Measurements from ENCODE around the gene ITIH4. TPM values are rescaled to one million over a fixed set of nuclear protein-coding genes. Genes with fewer than 3 reads are reported as not detected.

The ITIH4 gene
- total RNA-seq, 4 donors from 2014 or later = 3.9 to 8.6 (median 7.5) TPM

DNA sequence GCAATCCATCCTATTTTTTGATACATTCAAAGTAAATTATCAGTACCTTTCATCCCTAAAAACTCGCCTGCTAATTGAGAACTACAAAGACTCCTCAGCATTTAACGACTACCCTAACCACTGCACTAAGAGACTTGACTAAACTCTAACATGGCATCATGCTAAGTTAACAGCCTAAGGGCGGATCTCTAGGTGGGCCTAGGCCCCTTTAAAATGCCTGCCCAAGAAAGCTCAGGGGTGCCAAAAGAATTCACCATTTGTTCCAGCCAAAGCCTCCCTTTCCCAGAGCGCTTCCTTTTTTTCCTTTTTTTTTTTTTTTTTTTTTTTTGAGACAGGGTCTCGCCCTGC, 59.2 kb downstream of the ITIH4 start:
- peak overlapping the region in 2 of 3 donors; percentile 46 to 60 for H3K27ac ChIP-seq
- intact Hi-C loops (cut with DNase I) = no loop called here
- H3K4me1 ChIP-seq = peaks cover 12% of the 10 kb centered on the region in 2 donors
- H3K36me3 ChIP-seq = peaks cover 0 to 1% of the 10 kb centered on the region in 2 donors
- no peaks in the 10 kb centered on the region for H3K27me3 ChIP-seq
- H3K9me3 ChIP-seq = no peaks in the 10 kb centered on the region
- peak overlapping the region in 2 of 3 donors; percentile 86 to 87 for H3K4me3 ChIP-seq (replicated peaks in 1 of 3)
- WGBS, 2 donors = 54 to 57% methylated on average over 5 of the region's 5 CpGs
- TF ChIP-seq CTCF (IDR thresholded peaks at IDR 0.05) = no peak
- TF ChIP-seq POLR2A (IDR thresholded peaks at IDR 0.05) = no peak
- DNase-seq = no peak

- Histone ChIP-seq H3K27me3 (no peaks in the 10 kb centered on the region), H3K9me3 (no peaks in the 10 kb centered on the region), H3K4me1 (peaks cover 12% of the 10 kb centered on the region in 2 donors), H3K36me3 (peaks cover 5 to 7% of the 10 kb centered on the region in 2 donors), H3K27ac (peak within 1 kb of the TSS; percentile 24 to 60 (median 46)), H3K4me3 (replicated peaks in 1 of 3) (peak within 1 kb of the TSS; percentile 51 to 87 (median 86))
- intact Hi-C loops (cut with DNase I) = no loop called here
- TF ChIP-seq CTCF (IDR thresholded peaks at IDR 0.05) (peak in 1 of 6 experiments; percentile 22), POLR2A (IDR thresholded peaks at IDR 0.05) (peak in 1 of 2 donors; percentile 80)
- 1% methylated on average over 26 to 40 of the region's 67 CpGs for WGBS, 2 donors
- DNase-seq = peak; percentile 93 to 95
Measured at GRCh38 chr3:52770496-52771333, 59.8 kb downstream of the ITIH4 start, which contains the start of gene NEK4. TSS of gene NEK4 (minus strand) at chr3:52770940. CDS start at chr3:52770746, 194 bp downstream.

- H3K27me3 ChIP-seq = no peaks in the 10 kb centered on the region
- TF ChIP-seq POLR2A (IDR thresholded peaks at IDR 0.05) (no peak), CTCF (IDR thresholded peaks at IDR 0.05) (no peak)
- peaks cover 12 to 15% of the 10 kb centered on the region in 2 donors for H3K36me3 ChIP-seq
- intact Hi-C loops (cut with DNase I) = no loop called here
- WGBS, 2 donors = 17 to 19% methylated on average over 13 of the region's 13 CpGs
- H3K9me3 ChIP-seq = no peaks in the 10 kb centered on the region
- H3K4me3 ChIP-seq (replicated peaks in 1 of 3) = peak overlapping the region in 2 of 3 donors; percentile 86 to 87
- H3K27ac ChIP-seq = peak overlapping the region in 1 of 3 donors; percentile 60
- peaks cover 12% of the 10 kb centered on the region in 2 donors for H3K4me1 ChIP-seq
- DNase-seq = no peak
Measured at GRCh38 chr3:52769786-52770455, 60.6 kb downstream of the ITIH4 start.

DNA sequence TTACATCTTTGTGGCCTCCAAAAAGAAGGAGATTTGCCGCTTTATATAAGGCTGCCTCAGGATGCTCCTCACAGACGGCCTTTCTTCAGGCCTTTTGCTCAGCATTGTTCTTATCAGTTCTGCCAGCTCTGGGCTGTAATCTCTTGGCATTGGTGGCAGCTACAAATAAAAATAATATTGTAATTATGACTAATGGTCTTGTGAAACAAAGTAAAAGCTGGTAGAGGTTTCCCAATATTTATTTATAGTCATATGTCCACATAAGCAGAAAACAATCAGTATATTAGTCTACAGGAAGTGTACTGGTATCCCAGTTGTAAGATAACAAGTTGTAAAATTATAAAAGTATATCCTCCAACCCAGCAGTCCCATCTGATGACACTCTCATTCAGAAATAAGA, 67.0 kb downstream of the ITIH4 start:
- no peak overlapping the region for H3K4me3 ChIP-seq (replicated peaks in 1 of 3)
- no peaks in the 10 kb centered on the region for H3K27me3 ChIP-seq
- whole genome bisulfite sequencing, 2 donors = 91 to 97% methylated on average over 2 of the region's 2 CpGs
- intact Hi-C loops (cut with DNase I) = no loop called here
- no peak for DNase-seq
- no peaks in the 10 kb centered on the region for H3K4me1 ChIP-seq
- H3K27ac ChIP-seq = no peak overlapping the region
- H3K36me3 ChIP-seq = peaks cover 36 to 60% of the 10 kb centered on the region in 2 donors
- no peaks in the 10 kb centered on the region for H3K9me3 ChIP-seq
- TF ChIP-seq CTCF (IDR thresholded peaks at IDR 0.05) = no peak
- TF ChIP-seq POLR2A (IDR thresholded peaks at IDR 0.05) = no peak

Small RNA genes within 50 kb of the gene (microRNA-seq; reads per million reads assigned to microRNA genes)
- not detected for gene MIR8064

Small RNA genes within 50 kb of the gene (small RNA-seq; reads per million reads assigned to genes)
- gene MIR8064 = not detected
- not detected for gene MUSTN1

Other genes with a start within 250 kb of the ITIH4 start
- gene PBRM1, start 144.8 kb downstream of the ITIH4 start, total RNA-seq = 100 to 1,000 TPM; 111 to 165 (median 125) TPM
- 10 to 100 TPM; 39.2 to 68.4 (median 41.7) TPM for gene GNL3, start 144.6 kb downstream of the ITIH4 start, total RNA-seq
- 100 to 1,000 TPM in 3 of 4 donors, 10 to 100 TPM in 1; 97.8 to 145 (median 107) TPM for gene GLT8D1, start 124.9 kb downstream of the ITIH4 start, total RNA-seq
- 100 to 1,000 TPM; 134 to 263 (median 185) TPM for gene SPCS1, start 124.6 kb downstream of the ITIH4 start, total RNA-seq
- gene NEK4, start 59.7 kb downstream of the ITIH4 start, total RNA-seq = 10 to 100 TPM; 36.7 to 65.6 (median 41.8) TPM
- gene ITIH1, start 53.1 kb downstream of the ITIH4 start, total RNA-seq = not detected
- 10 to 100 TPM in 1 of 4 donors, 1 to 10 TPM in 2, under 1 TPM in 1; 0.89 to 12.8 (median 1.4) TPM for gene ITIH3, start 35.9 kb downstream of the ITIH4 start, total RNA-seq
- gene MUSTN1, start 4.3 kb upstream of the ITIH4 start, total RNA-seq = 1 to 10 TPM; 4.0 to 7.0 (median 6.7) TPM
- 10 to 100 TPM; 15.0 to 22.1 (median 18.7) TPM for gene STIMATE, start 66.9 kb upstream of the ITIH4 start, total RNA-seq
- 10 to 100 TPM; 17.2 to 35.3 (median 31.1) TPM for gene SFMBT1, start 215.4 kb upstream of the ITIH4 start, total RNA-seq

Data from thyroid gland (tissue), 4 donors.